Hindlimb muscle (tissue), 1 donor: ENCODE data around the gene TTYH1. TPM values are rescaled to one million over a fixed set of nuclear protein-coding genes. Genes with fewer than 3 reads are reported as not detected.

ENCODE experiments used
- DNase-seq: peaks from one replicate; pipeline ENCODE4 v3.0.0-alpha.2; 2013
- polyA plus RNA-seq: library from polyadenylated mRNA; unstranded; fragments of 120-200 nt; gene quantifications from one replicate; pipeline ENCODE4 v1.2.1, GENCODE V29; 2013; ENCODE audit not compliant: insufficient read length

Gene TTYH1
- polyA plus RNA-seq, 1 donor = 3.2 TPM

DNA sequence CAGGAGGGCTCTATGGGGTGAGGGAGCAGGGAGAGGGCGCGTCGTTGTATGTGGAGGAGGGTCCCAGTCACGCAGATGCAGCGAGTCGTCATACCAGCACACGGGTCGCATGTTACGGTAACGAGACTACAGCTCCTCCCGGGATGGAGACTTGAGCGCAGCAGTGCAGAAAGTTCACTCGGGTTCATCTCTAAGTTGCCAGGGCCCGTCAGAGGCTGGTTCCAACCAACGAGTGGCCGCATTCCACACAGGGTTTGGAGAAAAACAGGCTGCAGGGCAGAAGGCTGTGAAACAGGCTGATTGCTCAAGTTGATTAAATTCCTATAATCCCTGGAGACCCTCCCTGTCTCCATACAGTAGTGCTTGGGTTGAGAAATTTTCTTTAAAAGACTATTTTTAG lies 21.9 kb upstream of the TTYH1 start:
- no peak for DNase-seq

DNA sequence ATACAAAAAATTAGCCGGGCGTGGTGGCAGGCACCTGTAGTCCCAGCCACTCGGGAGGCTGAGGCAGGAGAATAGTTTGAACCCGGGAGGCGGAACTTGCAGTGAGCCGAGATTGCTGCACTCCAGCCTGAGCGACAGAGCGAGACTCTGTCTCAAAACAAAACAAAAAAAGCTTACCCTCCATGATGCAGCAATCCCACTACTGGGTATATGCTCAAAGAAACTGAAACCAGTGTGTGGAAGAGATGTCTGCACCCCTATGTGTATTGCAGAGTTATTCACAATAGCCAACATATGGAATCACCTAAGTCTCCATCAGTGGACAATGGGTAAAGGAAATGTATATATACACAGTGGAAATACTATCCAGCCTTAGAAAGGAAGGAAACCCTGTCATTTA lies 19.6 kb upstream of the TTYH1 start:
- no peak for DNase-seq

DNA sequence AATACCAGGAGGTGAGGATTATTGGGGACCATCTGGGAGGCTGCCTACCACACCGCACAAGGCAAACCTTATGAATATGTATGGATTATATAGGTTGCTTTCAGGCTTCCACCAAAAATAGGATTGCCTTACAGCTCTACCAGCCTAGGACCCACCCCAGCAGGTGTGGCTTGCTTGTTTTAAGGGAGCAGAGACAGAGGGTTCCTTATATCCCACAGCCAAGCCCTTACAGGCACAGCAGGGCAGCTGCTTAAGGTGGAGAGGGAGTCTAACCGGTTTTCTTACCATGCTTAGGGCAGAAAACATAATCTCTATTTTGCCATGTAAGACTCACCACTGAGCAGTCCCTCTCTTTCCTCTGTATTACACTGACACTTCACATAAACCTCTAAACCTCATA lies 16.1 kb upstream of the TTYH1 start:
- no peak for DNase-seq

GRCh38 chr19:54400913-54401312 lies 14.4 kb upstream of the TTYH1 start:
- no peak for DNase-seq

GRCh38 chr19:54403054-54403453 lies 12.2 kb upstream of the TTYH1 start:
- no peak for DNase-seq

DNA sequence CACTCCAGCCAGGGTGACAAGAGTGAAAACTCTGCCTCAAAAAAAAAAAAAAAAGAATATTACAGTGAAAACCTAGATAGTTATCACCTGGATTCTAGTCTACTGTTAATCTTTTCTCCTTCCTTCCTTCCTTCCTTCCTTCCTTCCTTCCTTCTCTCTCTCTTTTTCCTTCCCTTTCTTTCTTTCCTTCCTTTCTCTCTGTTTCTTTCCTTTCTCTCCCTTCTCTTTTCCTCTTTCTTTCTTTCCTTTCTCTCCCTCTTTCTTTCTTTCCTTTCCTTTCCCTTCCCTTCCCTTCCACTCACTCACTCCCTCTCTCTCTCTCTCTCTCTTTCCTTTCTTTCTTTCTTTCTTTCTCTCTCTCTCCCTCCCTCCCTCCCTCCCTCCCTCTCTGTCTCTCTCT lies 9.6 kb upstream of the TTYH1 start:
- DNase-seq = no peak

DNA sequence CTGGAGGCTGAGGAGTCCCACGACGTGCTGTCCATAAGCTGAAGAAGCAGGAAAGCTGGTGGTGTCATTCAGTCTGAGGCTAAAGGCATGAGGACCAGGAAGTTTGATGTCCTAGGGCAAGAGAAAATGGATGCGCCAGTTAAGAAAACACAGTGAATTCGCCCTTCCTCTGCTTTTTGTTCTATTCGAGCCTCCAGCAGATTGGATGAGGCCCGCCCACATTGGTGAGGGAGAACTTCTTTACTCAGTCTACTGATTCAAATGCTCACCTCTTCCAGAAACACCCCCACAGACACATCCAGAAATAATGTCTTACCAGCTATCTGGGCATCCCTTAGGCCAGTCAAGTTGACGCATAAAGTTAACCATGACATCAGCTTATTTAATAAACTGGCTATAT lies 7.5 kb upstream of the TTYH1 start:
- DNase-seq = no peak

GRCh38 chr19:54408456-54409026 lies 6.7 kb upstream of the TTYH1 start:
- no peak for DNase-seq

DNA sequence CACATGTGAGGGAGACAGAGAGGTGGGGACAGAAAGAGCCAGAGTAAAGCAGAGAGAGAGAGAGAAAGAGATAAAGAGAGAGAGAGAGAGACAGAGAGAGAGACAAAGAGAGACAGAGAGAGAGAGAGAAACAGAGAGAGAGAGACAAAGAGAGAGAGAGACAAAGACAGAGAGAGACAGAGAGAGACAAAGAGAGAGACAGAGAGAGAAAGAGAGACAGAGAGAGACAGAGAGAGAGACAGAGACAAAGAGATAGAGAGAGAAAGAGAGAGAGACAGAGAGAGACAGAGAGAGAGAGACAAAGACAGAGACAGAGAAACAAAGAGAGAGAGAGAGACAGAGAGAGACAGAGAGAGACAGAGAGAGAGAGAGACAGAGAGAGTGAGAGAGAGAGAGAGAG lies 4.2 kb upstream of the TTYH1 start:
- no peak for DNase-seq

GRCh38 chr19:54412877-54413276 lies 2.4 kb upstream of the TTYH1 start:
- no peak for DNase-seq

DNA sequence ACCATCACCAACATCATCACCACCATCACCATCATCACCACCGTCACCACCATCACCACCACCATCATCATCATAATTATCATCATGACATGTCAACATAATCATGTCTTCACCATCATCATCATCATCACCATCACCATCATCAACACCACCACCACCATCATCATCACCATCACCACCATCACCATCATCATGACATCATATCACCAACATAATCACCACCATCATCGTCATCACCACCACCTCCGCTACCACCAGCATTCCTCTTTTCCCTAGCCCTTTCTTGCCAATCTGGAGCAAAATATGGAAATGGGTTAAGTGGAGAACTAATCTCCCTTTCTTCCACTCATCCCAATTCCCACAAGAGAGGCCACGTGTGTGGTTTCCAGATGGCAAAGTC lies 1.1 kb upstream of the TTYH1 start:
- DNase-seq = no peak

DNA sequence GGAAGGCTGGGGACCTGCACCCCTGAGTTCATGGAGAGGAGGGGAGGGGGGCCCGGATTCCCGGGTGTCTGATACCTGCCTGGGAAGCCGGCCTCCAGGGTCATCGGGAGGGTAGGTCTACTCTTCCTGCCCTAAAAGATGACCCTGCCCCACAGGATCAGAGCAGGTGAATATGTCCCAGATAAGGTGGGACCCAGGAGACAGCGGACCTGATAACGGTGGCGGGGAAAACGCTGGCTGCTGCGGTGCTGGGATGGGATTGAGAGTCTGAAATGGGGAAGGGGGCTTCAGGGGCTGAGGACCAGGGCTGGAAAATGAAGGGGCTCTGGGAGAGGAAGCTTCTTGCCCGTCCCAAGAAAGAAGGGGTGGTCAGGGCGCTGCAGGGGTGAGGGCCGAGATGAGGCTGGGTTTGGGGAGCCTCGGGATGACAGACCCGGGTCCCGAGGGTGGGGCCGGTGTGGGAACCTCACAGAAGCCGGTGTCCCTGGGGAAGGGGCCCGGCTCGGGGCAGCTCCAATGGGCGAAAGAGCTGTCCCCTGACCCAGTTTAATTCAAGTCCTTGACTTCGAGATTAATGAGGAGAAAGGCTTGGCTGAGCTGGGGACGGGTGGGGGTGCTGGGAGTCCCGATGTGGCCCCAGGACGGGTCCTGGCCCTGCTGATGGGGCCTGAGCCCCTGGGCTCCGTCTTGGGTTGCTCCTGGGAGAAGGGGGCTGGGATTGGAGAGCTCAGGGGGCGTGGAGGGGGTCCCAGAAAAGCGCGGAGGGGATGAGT lies 823 bp downstream of the TTYH1 start:
- no peak for DNase-seq

GRCh38 chr19:54416695-54417491 lies 1.6 kb downstream of the TTYH1 start:
- DNase-seq = no peak

DNA sequence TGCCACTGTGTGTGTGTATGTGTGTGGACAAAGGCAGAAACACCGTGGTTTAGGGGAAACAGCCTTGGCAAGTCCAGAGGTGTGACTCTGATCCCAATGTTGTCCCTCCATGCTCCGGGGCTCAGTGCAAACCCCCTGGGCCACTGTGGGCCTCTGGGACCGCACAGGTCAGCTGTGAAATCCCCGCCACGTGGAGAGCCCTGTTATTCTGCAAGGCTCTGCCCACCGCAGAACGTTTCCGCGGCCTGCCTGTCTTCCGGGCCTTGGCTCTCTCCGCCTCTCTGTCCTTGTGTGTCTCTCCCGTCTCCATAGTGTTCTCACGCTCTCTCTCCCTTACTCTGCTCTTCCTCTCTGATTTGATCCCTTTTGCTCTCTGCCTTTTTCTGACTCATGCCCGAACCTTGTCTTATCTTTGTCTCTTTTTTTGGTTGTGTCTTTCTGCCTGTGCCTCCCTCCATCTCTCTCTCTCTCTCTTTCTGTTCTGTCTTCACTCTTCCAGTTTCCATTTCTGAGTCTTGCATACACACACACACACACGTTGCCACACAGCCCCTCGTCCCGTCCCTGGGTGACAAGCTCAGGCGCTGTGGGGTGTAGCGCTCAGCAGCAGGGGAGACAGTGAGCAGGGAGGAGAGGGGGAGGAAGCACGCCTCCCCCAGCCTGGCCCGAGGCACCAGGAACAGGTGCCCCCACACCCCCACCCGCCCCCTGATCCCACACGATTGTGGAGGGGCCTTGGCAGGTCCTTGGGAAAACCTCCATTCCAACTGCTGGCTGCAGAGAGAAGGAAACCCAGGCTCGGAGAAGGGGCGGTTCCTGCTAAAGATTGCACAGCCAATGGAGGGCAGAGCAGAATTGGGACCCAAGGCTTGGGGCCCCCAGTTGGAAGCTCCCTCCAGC lies 3.0 kb downstream of the TTYH1 start:
- DNase-seq = no peak

- no peak for DNase-seq
These were observed 3.9 kb downstream of the TTYH1 start for GRCh38 chr19:54418930-54419800.

DNA sequence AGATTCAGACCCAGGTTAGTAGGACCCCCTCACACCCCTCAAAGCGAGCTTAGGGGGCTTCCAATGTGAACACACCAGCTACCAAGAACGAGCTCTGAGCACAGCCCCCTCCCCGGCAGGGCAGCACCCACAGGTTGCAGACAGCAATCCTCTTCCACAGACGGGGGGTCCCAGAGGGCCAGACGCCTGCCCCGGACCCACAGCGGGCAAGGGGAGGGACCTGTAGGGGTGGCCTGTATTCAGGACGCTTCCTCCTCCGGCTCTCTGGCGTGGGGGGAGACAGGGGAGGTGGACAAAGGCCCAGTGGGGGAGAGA lies 4.8 kb downstream of the TTYH1 start:
- no peak for DNase-seq

- no peak for DNase-seq
These were observed 5.3 kb downstream of the TTYH1 start for GRCh38 chr19:54420383-54421168.

DNA sequence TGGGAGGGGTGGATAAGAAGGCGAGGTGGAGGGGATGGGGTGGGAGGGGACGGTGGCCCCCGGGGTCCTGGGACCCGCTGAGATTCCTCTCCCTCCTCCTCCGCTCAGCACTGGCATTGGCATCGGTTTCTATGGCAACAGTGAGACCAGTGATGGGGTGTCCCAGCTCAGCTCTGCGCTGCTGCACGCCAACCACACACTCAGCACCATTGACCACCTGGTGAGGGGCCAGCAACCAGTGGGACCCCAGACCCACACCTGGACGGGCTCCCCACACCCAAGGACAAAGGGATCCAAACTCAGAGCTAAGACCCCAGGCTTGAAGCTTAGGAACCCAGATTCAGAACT lies 5.9 kb downstream of the TTYH1 start:
- no peak for DNase-seq

- no peak for DNase-seq
These were observed 6.3 kb downstream of the TTYH1 start for GRCh38 chr19:54421521-54421920.

- no peak for DNase-seq
These were observed 6.9 kb downstream of the TTYH1 start for GRCh38 chr19:54422136-54422535.

GRCh38 chr19:54424201-54424600 lies 8.9 kb downstream of the TTYH1 start:
- no peak for DNase-seq
